DMS79 treated with DMSO at 0.1 percent for 48 hours (cell line): Measurements from ENCODE around the gene CNOT2.

Experiments
- DNase-seq: peaks from one replicate; lab custom pipeline; 2025; lab: John Stamatoyannopoulos, UW

CNOT2 gene

GRCh38 chr12:70242695-70243509 lies at the start of gene CNOT2:
TSS of gene CNOT2 (plus strand) at chr12:70243433. CDS start at chr12:70278227, 34,794 bp downstream.
- DNase-seq: peak; percentile 60

GRCh38 chr12:70194076-70194475 lies 49.2 kb upstream of the CNOT2 start:
- DNase-seq: no peak

- no peak for DNase-seq
Measured at GRCh38 chr12:70196811-70197281, 46.4 kb upstream of the CNOT2 start.

- DNase-seq: no peak
Measured at GRCh38 chr12:70197345-70197744, 45.9 kb upstream of the CNOT2 start.

GRCh38 chr12:70213707-70214106 lies 29.5 kb upstream of the CNOT2 start:
- DNase-seq: no peak

GRCh38 chr12:70214972-70215617 lies 28.1 kb upstream of the CNOT2 start:
- no peak for DNase-seq

GRCh38 chr12:70217416-70217815 lies 25.8 kb upstream of the CNOT2 start:
- no peak for DNase-seq

- no peak for DNase-seq
Measured at GRCh38 chr12:70221626-70222025, 21.6 kb upstream of the CNOT2 start.

GRCh38 chr12:70227911-70228310 lies 15.3 kb upstream of the CNOT2 start:
- no peak for DNase-seq

GRCh38 chr12:70230934-70231606 lies 12.2 kb upstream of the CNOT2 start:
- DNase-seq: no peak

- no peak for DNase-seq
Measured at GRCh38 chr12:70236990-70237389, 6.2 kb upstream of the CNOT2 start.

GRCh38 chr12:70240673-70241072 lies 2.6 kb upstream of the CNOT2 start:
- DNase-seq: no peak

GRCh38 chr12:70241845-70242244 lies 1.4 kb upstream of the CNOT2 start:
- no peak for DNase-seq

- DNase-seq: peak; percentile 1
Measured at GRCh38 chr12:70243510-70244371, 508 bp downstream of the CNOT2 start.

- DNase-seq: no peak
Measured at GRCh38 chr12:70244409-70244808, 1.2 kb downstream of the CNOT2 start.

- DNase-seq: no peak
Measured at GRCh38 chr12:70245458-70245857, 2.2 kb downstream of the CNOT2 start.

GRCh38 chr12:70246580-70246979 lies 3.3 kb downstream of the CNOT2 start:
- DNase-seq: no peak

GRCh38 chr12:70247653-70248199 lies 4.5 kb downstream of the CNOT2 start:
- no peak for DNase-seq

GRCh38 chr12:70248876-70249275 lies 5.6 kb downstream of the CNOT2 start:
- no peak for DNase-seq

- DNase-seq: no peak
Measured at GRCh38 chr12:70249903-70250302, 6.7 kb downstream of the CNOT2 start.

- DNase-seq: no peak
Measured at GRCh38 chr12:70251226-70251625, 8.0 kb downstream of the CNOT2 start.

- no peak for DNase-seq
Measured at GRCh38 chr12:70251661-70252060, 8.4 kb downstream of the CNOT2 start.
